Hepatocyte (in vitro differentiated cells): Measurements from ENCODE around the gene IP6K1. TPM values are rescaled to one million over a fixed set of nuclear protein-coding genes. Genes with fewer than 3 reads are reported as not detected.

Experiments
- DNase-seq: peaks from one replicate; pipeline ENCODE4 v3.0.0-alpha.2; 2016; ENCODE audit warnings: low spot score
- H2AFZ ChIP-seq: fragments of 200-600 bp; sonication (generic); 2 replicates; pipeline ENCODE4 v1.6.0; 2016; ENCODE audit warnings: antibody characterized with exemption, mild to moderate bottlenecking
- H3K27ac ChIP-seq: fragments of 200-600 bp; sonication (generic); 2 replicates; pipeline ENCODE4 v1.5.1; 2016; ENCODE audit warnings: mild to moderate bottlenecking
- H3K27me3 ChIP-seq: fragments of 200-600 bp; sonication (generic); 2 replicates; pipeline ENCODE4 v1.6.1; 2016
- H3K36me3 ChIP-seq: fragments of 200-600 bp; sonication (generic); replicated peaks from 2 replicates; pipeline ENCODE4 v1.5.1; 2016; ENCODE audit warnings: low read depth; ENCODE audit not compliant: insufficient read depth
- H3K4me1 ChIP-seq: fragments of 200-600 bp; sonication (generic); 2 replicates; pipeline ENCODE4 v1.5.1; 2016; ENCODE audit warnings: mild to moderate bottlenecking, moderate library complexity; ENCODE audit not compliant: insufficient read depth
- H3K4me2 ChIP-seq: fragments of 200-600 bp; sonication (generic); 2 replicates; pipeline ENCODE4 v1.6.0; 2016
- H3K4me3 ChIP-seq: fragments of 200-600 bp; sonication (generic); 2 replicates; pipeline ENCODE4 v1.5.1; 2016; ENCODE audit warnings: mild to moderate bottlenecking
- H3K79me2 ChIP-seq: fragments of 200-600 bp; sonication (generic); 2 replicates; pipeline ENCODE4 v1.6.0; 2017; ENCODE audit warnings: mild to moderate bottlenecking
- H3K9me2 ChIP-seq: fragments of 200-600 bp; sonication (generic); replicated peaks from 2 replicates; pipeline ENCODE4 v1.6.0; 2017; ENCODE audit warnings: mild to moderate bottlenecking; ENCODE audit not compliant: insufficient read depth
- H3K9me3 ChIP-seq: fragments of 200-600 bp; sonication (generic); 2 replicates; pipeline ENCODE4 v1.5.1; 2016; ENCODE audit warnings: low read depth, mild to moderate bottlenecking
- H4K20me1 ChIP-seq: fragments of 200-600 bp; sonication (generic); 2 replicates; pipeline ENCODE4 v1.6.0; 2016; ENCODE audit warnings: mild to moderate bottlenecking; ENCODE audit not compliant: insufficient read depth, poor library complexity, severe bottlenecking
- EZH2 ChIP-seq: fragments of 200-600 bp; sonication (generic); IDR thresholded peaks from 2 replicates; pipeline ENCODE4 v1.6.1; 2016; ENCODE audit warnings: antibody characterized with exemption, mild to moderate bottlenecking, borderline replicate concordance
- EZH2phosphoT487 ChIP-seq: fragments of 200-600 bp; sonication (generic); IDR thresholded peaks from one replicate; pipeline ENCODE4 v1.6.1; 2018; ENCODE audit warnings: antibody characterized with exemption, mild to moderate bottlenecking, low read depth, moderate library complexity; ENCODE audit not compliant: unreplicated experiment, severe bottlenecking
- WGBS: methylation state at CpG from one replicate; pipeline ENCODE4 v1.1.6; 2016; ENCODE audit warnings: low lambda C conversion rate; ENCODE audit errors: missing lambda C conversion rate; 5-methylcytosine and 5-hydroxymethylcytosine counted together
- polyA plus RNA-seq: library from polyadenylated mRNA; unstranded; fragments of >200 nt; fragmentation: Nextera tagmentation; extraction: Ambion mirVana; gene quantifications from 2 replicates; pipeline ENCODE4 v1.2.1, GENCODE V29; 2016
- total RNA-seq: library from RNA; depleted of rRNA; stranded (reverse); fragments of >200 nt; gene quantifications from 2 replicates; pipeline ENCODE4 v1.2.3, GENCODE V29; 2014
- TF ChIP-seq, protein P1 (sequence below): fragments of 200-600 bp; sonication (generic); IDR thresholded peaks from 2 replicates; pipeline ENCODE4 v1.5.1; 2016; ENCODE audit warnings: antibody characterized with exemption, mild to moderate bottlenecking; ENCODE audit not compliant: poor library complexity

The IP6K1 gene
- total and polyA plus RNA-seq, 2 experiments from 2014 or later, result 21.6 to 32.6 TPM

DNA sequence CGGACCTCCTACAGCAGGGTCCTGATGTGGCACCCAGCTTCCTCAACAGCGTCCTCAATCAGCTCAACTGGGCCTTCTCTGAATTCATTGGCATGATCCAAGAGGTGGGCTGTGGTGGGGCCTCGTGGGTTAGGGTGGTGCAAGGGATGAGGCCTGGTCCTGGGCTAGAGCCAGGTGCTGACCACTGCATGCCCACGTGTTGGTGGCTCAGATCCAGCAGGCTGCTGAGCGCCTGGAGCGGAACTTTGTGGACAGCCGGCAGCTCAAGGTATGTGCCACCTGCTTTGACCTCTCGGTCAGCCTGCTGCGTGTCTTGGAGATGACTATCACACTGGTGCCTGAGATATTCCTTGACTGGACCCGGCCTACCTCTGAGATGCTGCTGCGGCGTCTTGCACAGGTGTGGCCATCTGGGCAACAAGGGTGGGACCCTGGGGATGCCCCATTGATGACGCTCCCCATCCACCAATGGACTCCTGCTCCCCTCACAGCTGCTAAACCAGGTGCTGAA is 70.7 kb downstream of the IP6K1 start:
- Histone ChIP-seq H3K36me3 (no peaks in the 10 kb centered on the region), H3K27me3 (no peaks in the 10 kb centered on the region), H3K9me2 (no peaks in the 10 kb centered on the region), H3K4me1 (peaks cover 10% of the 10 kb centered on the region), H3K4me3 (no peak overlapping the region), H2AFZ (no peak overlapping the region), H3K9me3 (no peaks in the 10 kb centered on the region), H3K27ac (no peak overlapping the region), H3K79me2 (no peaks in the 10 kb centered on the region), H3K4me2 (no peak overlapping the region), H4K20me1 (peaks cover 3% of the 10 kb centered on the region)
- DNase-seq, result peak; percentile 2
- TF ChIP-seq, protein P1, sequence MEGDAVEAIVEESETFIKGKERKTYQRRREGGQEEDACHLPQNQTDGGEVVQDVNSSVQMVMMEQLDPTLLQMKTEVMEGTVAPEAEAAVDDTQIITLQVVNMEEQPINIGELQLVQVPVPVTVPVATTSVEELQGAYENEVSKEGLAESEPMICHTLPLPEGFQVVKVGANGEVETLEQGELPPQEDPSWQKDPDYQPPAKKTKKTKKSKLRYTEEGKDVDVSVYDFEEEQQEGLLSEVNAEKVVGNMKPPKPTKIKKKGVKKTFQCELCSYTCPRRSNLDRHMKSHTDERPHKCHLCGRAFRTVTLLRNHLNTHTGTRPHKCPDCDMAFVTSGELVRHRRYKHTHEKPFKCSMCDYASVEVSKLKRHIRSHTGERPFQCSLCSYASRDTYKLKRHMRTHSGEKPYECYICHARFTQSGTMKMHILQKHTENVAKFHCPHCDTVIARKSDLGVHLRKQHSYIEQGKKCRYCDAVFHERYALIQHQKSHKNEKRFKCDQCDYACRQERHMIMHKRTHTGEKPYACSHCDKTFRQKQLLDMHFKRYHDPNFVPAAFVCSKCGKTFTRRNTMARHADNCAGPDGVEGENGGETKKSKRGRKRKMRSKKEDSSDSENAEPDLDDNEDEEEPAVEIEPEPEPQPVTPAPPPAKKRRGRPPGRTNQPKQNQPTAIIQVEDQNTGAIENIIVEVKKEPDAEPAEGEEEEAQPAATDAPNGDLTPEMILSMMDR, result no peak
- TF ChIP-seq EZH2phosphoT487 (no peak), EZH2 (no peak)
- 98% methylated on average over 13 of the region's 13 CpGs for WGBS

- no peaks in the 10 kb centered on the region for H3K27me3 ChIP-seq
- DNase-seq, result no peak
- H2AFZ ChIP-seq, result no peak overlapping the region
- H4K20me1 ChIP-seq, result peaks cover 3% of the 10 kb centered on the region
- no peak overlapping the region for H3K4me2 ChIP-seq
- TF ChIP-seq EZH2phosphoT487 (no peak), EZH2 (no peak)
- TF ChIP-seq, protein P1, result no peak
- WGBS, result 97% methylated on average over 13 of the region's 13 CpGs
- H3K9me2 ChIP-seq, result no peaks in the 10 kb centered on the region
- peaks cover 10% of the 10 kb centered on the region for H3K4me1 ChIP-seq
- no peak overlapping the region for H3K4me3 ChIP-seq
- no peaks in the 10 kb centered on the region for H3K36me3 ChIP-seq
- no peaks in the 10 kb centered on the region for H3K79me2 ChIP-seq
- H3K27ac ChIP-seq, result no peak overlapping the region
- H3K9me3 ChIP-seq, result no peaks in the 10 kb centered on the region
Measured at GRCh38 chr3:49714728-49715550, 71.4 kb downstream of the IP6K1 start.

- no peaks in the 10 kb centered on the region for H3K9me3 ChIP-seq
- H3K4me2 ChIP-seq, result no peak overlapping the region
- no peaks in the 10 kb centered on the region for H3K27me3 ChIP-seq
- no peaks in the 10 kb centered on the region for H4K20me1 ChIP-seq
- 94% methylated on average over 21 of the region's 25 CpGs for WGBS
- H3K36me3 ChIP-seq, result no peaks in the 10 kb centered on the region
- no peak overlapping the region for H2AFZ ChIP-seq
- H3K27ac ChIP-seq, result no peak overlapping the region
- H3K4me1 ChIP-seq, result peaks cover under 1% of the 10 kb centered on the region
- H3K4me3 ChIP-seq, result no peak overlapping the region
- TF ChIP-seq, protein P1, result no peak
- TF ChIP-seq EZH2, result no peak
- TF ChIP-seq EZH2phosphoT487, result no peak
- no peak for DNase-seq
- no peaks in the 10 kb centered on the region for H3K79me2 ChIP-seq
- no peaks in the 10 kb centered on the region for H3K9me2 ChIP-seq
Measured at GRCh38 chr3:49713336-49714105, 72.8 kb downstream of the IP6K1 start.
